ENCODE data around the gene ARHGDIA.

ARHGDIA gene

DNA sequence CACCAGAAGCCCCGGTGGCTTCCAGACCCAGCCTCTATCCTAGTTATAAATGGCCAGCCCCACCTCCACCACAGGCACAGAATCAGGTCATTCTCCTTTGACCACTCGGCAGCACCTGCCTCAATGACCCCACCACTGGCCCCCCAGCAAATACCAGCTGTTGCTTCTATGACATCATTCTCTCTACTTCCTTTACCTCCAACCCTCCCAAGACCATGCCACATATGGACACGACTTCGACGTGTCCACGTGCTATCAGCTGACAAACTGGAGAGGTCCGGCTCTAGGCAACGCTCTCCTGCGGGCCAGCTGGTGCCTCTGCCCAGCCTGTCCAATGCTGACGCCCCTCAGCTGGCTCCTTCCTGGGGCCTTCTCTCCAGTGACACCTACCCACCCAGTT is 14.3 kb upstream of the ARHGDIA start:
- Histone ChIP-seq H3K36me3 (ENCODE audit: insufficient read depth, insufficient read length, low read length) (peaks cover 89% of the 10 kb centered on the region), H3K27me3 (ENCODE audit: insufficient read depth, insufficient read length) (no peaks in the 10 kb centered on the region), H3K4me1 (ENCODE audit: insufficient read depth, insufficient read length) (no peaks in the 10 kb centered on the region), H3K9ac (ENCODE audit: insufficient read length, low read depth) (no peak overlapping the region), H3K9me3 (ENCODE audit: insufficient read depth, low read length) (no peaks in the 10 kb centered on the region), H3K4me3 (ENCODE audit: insufficient read length, low read depth) (no peak overlapping the region)
- TF ChIP-seq SUZ12 (IDR thresholded peaks at IDR 0.05; ENCODE audit: extremely low read depth, insufficient read depth, insufficient read length) (no peak), YY1 (IDR thresholded peaks at IDR 0.05; ENCODE audit: insufficient read depth, insufficient read length) (no peak), ZNF274 (IDR thresholded peaks at IDR 0.05; ENCODE audit: low read depth, low read length) (no peak)
- DNase-seq (ENCODE audit: low read depth, low spot score) = no peak

GRCh38 chr17:81884968-81885367 is 13.8 kb upstream of the ARHGDIA start:
- no peaks in the 10 kb centered on the region for H3K27me3 ChIP-seq (ENCODE audit: insufficient read depth, insufficient read length)
- no peak for TF ChIP-seq SUZ12 (IDR thresholded peaks at IDR 0.05; ENCODE audit: extremely low read depth, insufficient read depth, insufficient read length)
- no peaks in the 10 kb centered on the region for H3K9me3 ChIP-seq (ENCODE audit: insufficient read depth, low read length)
- H3K9ac ChIP-seq (ENCODE audit: insufficient read length, low read depth) = no peak overlapping the region
- no peak for DNase-seq (ENCODE audit: low read depth, low spot score)
- no peak overlapping the region for H3K4me3 ChIP-seq (ENCODE audit: insufficient read length, low read depth)
- H3K36me3 ChIP-seq (ENCODE audit: insufficient read depth, insufficient read length, low read length) = peaks cover 89% of the 10 kb centered on the region
- H3K4me1 ChIP-seq (ENCODE audit: insufficient read depth, insufficient read length) = no peaks in the 10 kb centered on the region

- peaks cover 89% of the 10 kb centered on the region for H3K36me3 ChIP-seq (ENCODE audit: insufficient read depth, insufficient read length, low read length)
- H3K9me3 ChIP-seq (ENCODE audit: insufficient read depth, low read length) = no peaks in the 10 kb centered on the region
- no peaks in the 10 kb centered on the region for H3K4me1 ChIP-seq (ENCODE audit: insufficient read depth, insufficient read length)
- no peak for DNase-seq (ENCODE audit: low read depth, low spot score)
- TF ChIP-seq SUZ12 (IDR thresholded peaks at IDR 0.05; ENCODE audit: extremely low read depth, insufficient read depth, insufficient read length) (no peak), ZNF274 (IDR thresholded peaks at IDR 0.05; ENCODE audit: low read depth, low read length) (no peak), YY1 (IDR thresholded peaks at IDR 0.05; ENCODE audit: insufficient read depth, insufficient read length) (no peak)
- H3K27me3 ChIP-seq (ENCODE audit: insufficient read depth, insufficient read length) = no peaks in the 10 kb centered on the region
- no peak overlapping the region for H3K9ac ChIP-seq (ENCODE audit: insufficient read length, low read depth)
- no peak overlapping the region for H3K4me3 ChIP-seq (ENCODE audit: insufficient read length, low read depth)
Observed at GRCh38 chr17:81884520-81884919, 13.4 kb upstream of the ARHGDIA start.

DNA sequence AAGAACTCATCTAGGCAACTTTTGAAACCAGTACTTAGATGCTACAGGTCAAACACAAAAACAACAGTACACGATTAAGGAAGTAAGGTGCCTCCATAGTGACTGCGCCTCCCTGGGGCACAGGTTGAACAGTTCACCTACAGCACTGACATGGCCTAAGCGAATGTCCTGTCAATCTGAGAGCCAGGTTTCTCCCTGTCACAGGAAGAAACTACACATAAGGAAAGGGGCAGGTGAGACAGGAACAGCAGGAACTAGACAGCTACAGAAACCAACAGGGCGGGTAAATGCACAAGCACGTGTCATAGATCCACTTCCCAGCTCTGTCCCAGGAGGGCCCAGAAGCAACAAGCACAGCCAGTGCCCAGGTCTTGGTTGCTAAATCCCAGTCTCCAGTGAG is 8.0 kb upstream of the ARHGDIA start:
- no peak overlapping the region for H3K9ac ChIP-seq (ENCODE audit: insufficient read length, low read depth)
- H3K9me3 ChIP-seq (ENCODE audit: insufficient read depth, low read length) = no peaks in the 10 kb centered on the region
- TF ChIP-seq YY1 (IDR thresholded peaks at IDR 0.05; ENCODE audit: insufficient read depth, insufficient read length) = no peak
- no peak for TF ChIP-seq ZNF274 (IDR thresholded peaks at IDR 0.05; ENCODE audit: low read depth, low read length)
- no peak for TF ChIP-seq SUZ12 (IDR thresholded peaks at IDR 0.05; ENCODE audit: extremely low read depth, insufficient read depth, insufficient read length)
- no peak overlapping the region for H3K4me3 ChIP-seq (ENCODE audit: insufficient read length, low read depth)
- no peaks in the 10 kb centered on the region for H3K4me1 ChIP-seq (ENCODE audit: insufficient read depth, insufficient read length)
- no peaks in the 10 kb centered on the region for H3K27me3 ChIP-seq (ENCODE audit: insufficient read depth, insufficient read length)
- no peak for DNase-seq (ENCODE audit: low read depth, low spot score)
- peaks cover 60% of the 10 kb centered on the region for H3K36me3 ChIP-seq (ENCODE audit: insufficient read depth, insufficient read length, low read length)

DNA sequence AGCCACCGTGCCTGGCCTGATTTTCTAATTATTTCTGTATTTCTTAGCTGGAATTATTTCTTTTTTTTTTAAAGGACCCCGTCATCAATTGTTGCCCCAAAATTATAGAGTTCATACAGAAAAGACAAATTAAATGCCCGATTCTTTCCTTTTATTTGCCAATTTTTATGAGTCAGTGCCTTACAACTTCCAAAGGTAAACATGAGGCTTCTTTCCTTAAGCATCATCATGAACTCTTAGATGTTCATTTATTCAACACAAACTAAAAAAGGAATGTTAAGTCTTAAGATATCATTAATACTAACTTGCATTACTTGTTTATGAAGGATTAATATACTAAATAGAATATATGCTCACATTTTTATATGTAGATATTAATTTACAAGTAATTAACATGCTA is 7.2 kb upstream of the ARHGDIA start:
- no peak overlapping the region for H3K4me3 ChIP-seq (ENCODE audit: insufficient read length, low read depth)
- peaks cover 54% of the 10 kb centered on the region for H3K36me3 ChIP-seq (ENCODE audit: insufficient read depth, insufficient read length, low read length)
- no peak overlapping the region for H3K9ac ChIP-seq (ENCODE audit: insufficient read length, low read depth)
- TF ChIP-seq SUZ12 (IDR thresholded peaks at IDR 0.05; ENCODE audit: extremely low read depth, insufficient read depth, insufficient read length) (no peak), ZNF274 (IDR thresholded peaks at IDR 0.05; ENCODE audit: low read depth, low read length) (no peak), YY1 (IDR thresholded peaks at IDR 0.05; ENCODE audit: insufficient read depth, insufficient read length) (no peak)
- no peaks in the 10 kb centered on the region for H3K9me3 ChIP-seq (ENCODE audit: insufficient read depth, low read length)
- H3K27me3 ChIP-seq (ENCODE audit: insufficient read depth, insufficient read length) = no peaks in the 10 kb centered on the region
- DNase-seq (ENCODE audit: low read depth, low spot score) = no peak
- H3K4me1 ChIP-seq (ENCODE audit: insufficient read depth, insufficient read length) = no peaks in the 10 kb centered on the region

- H3K9me3 ChIP-seq (ENCODE audit: insufficient read depth, low read length) = no peaks in the 10 kb centered on the region
- no peak for TF ChIP-seq YY1 (IDR thresholded peaks at IDR 0.05; ENCODE audit: insufficient read depth, insufficient read length)
- no peaks in the 10 kb centered on the region for H3K4me1 ChIP-seq (ENCODE audit: insufficient read depth, insufficient read length)
- DNase-seq (ENCODE audit: low read depth, low spot score) = no peak
- H3K9ac ChIP-seq (ENCODE audit: insufficient read length, low read depth) = no peak overlapping the region
- no peaks in the 10 kb centered on the region for H3K27me3 ChIP-seq (ENCODE audit: insufficient read depth, insufficient read length)
- H3K36me3 ChIP-seq (ENCODE audit: insufficient read depth, insufficient read length, low read length) = peaks cover 49% of the 10 kb centered on the region
- H3K4me3 ChIP-seq (ENCODE audit: insufficient read length, low read depth) = no peak overlapping the region
Observed at GRCh38 chr17:81877569-81877968, 6.4 kb upstream of the ARHGDIA start.

DNA sequence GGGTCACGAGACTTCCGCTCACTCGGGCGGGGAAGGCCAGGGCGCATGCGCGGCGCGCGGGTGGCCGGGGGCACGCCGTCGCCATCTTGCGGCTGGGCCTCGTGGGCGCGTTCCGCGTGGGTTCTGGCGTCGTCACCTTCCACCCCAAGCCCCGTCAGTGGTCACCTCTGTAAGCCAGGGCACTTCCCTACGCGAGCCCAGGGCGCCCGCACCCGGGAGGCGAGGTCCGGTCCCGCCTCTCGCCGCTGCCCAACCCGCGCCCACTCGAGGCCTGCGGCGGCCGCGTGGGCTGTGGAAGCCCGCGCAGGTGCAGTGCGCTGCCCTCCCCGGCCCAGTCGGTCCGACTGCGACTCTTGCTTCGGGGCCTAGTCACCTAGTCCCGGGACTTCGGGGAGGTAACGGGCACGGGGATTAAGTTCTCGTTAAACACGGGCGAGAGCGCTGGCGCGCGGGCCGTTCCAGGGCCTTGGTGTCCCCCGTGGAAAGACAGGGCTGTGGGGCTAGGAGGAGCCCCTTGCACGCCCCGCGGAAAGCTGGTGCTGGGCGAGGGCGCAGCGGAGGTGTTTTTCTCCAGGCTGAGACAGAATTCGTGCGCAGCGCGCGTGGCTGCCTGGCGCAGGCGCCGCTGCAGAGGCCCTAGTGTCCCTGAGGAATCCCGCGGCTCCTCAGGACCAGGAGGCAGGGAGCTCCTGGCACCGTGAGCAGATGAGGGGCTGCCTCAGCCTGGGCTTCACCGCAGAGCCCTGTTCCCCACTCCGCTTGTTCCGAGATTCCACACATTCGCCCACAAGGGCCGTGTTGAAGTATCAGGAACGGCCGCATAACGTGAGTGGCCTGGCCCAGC is 472 bp upstream of the ARHGDIA start:
- H3K27me3 ChIP-seq (ENCODE audit: insufficient read depth, insufficient read length) = no peaks in the 10 kb centered on the region
- peak overlapping the region; percentile 98 for H3K9ac ChIP-seq (ENCODE audit: insufficient read length, low read depth)
- peaks cover 28% of the 10 kb centered on the region for H3K4me1 ChIP-seq (ENCODE audit: insufficient read depth, insufficient read length)
- TF ChIP-seq YY1 (IDR thresholded peaks at IDR 0.05; ENCODE audit: insufficient read depth, insufficient read length) (peak; percentile 72), ZNF274 (IDR thresholded peaks at IDR 0.05; ENCODE audit: low read depth, low read length) (no peak)
- peaks cover 32% of the 10 kb centered on the region for H3K36me3 ChIP-seq (ENCODE audit: insufficient read depth, insufficient read length, low read length)
- peak; percentile 52 for DNase-seq (ENCODE audit: low read depth, low spot score)
- H3K4me3 ChIP-seq (ENCODE audit: insufficient read length, low read depth) = peak overlapping the region; percentile 97
- no peaks in the 10 kb centered on the region for H3K9me3 ChIP-seq (ENCODE audit: insufficient read depth, low read length)
